GM21515 (cell line): ENCODE results near the gene GPR25.
"Not testable (repeated sequence)": the region's sequence is repeated elsewhere in the genome, so short reads cannot be mapped to it uniquely, and the experiment has no call there.

Source experiments
- ATAC-seq: cut with Tn5 transposase; IDR thresholded peaks from one replicate; pipeline ENCODE4 v1.9.1; 2021; ENCODE audit not compliant: unreplicated experiment

Gene GPR25

DNA sequence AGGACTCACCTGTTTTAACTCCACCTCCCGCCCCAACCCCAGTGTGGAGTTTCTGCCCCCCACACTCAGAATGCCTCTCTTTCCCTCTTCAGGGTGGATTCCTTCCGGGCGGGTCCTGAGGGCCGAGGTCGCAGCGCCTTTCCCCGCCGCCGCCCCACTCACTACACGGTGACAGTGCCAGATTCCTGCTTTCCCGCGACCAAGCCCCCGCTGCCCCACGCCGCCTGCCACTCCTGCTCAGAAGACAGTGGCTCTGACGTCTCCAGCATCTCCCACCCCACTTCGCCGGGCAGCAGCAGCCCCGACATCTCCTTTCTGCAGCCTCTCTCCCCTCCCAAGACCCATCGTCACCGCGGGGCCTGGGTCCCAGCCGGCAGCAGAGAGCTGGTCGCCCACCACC, 38.6 kb downstream of the GPR25 start:
- no peak for ATAC-seq

DNA sequence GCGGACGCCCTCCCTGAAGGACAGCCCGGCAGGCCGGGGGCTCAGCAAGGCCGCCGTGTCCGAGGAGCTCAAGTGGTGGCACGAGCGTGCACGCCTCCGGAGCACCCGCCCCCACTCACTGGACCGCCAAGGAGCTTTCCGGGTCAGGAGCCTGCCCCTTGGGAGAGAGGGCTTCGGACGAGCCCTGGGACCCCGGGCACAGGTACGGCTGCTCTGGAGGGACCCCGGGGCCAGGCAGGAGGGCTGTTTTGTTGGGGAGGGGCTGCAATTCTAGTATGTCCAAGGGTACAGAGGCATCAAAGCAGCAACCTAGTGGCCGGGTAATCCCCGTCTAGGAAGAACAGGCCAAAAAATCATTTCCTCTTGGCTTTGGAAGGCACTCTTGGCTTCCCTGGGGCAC, 39.2 kb downstream of the GPR25 start:
- not testable (repeated sequence) for ATAC-seq

DNA sequence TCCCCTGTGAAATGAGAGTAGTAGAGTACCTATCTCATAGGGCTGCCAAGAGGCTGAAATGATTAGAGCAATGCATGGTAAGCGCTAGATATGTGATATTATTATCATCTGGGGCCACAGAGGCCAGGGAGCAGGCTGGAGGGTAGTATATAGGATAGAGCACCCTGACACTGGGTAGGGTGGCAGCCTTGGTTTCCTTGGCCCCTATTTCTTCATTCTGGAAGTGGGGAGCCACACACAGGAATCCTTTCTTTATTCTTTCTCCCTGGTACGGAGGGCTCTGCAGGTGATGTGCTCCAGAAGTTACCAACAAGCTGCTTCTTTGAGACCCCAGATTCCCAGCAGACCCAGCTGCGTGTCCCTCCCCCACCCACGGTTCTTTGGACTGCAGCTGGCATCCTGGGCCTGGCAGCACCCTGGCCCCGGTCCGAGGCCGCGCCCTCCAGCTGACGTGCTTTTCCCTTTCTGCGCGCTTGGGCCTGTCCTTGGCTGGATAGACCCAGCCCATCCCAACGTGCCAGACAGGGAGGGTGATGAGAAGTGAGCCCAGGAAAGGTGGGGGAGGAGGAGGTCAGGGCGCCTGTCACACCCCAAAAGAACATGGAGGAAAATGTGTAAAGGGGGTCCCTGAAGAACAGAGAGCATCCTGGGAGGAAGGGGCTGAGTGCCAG, 40.1 kb downstream of the GPR25 start:
- no peak for ATAC-seq

DNA sequence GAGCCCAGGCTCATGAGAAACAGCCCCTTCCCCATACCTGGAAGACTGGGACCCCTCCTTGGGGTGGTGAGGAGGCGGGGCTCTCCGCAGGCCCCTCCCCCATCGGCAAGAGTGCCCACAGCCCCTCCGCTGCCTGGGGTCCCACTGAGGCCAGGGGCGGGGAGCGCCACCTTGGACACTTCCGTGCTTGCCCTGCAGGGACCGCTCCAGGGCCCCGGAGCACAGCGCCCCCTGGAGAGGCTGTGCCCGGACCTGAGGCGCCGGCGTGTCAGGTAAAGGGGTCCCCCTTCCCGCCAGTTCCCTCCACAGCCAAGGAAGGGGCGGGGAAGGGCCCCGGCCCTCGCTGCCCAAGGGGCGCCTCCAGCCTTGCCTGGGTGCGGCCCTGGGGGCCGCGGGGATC, 43.4 kb downstream of the GPR25 start:
- ATAC-seq, result no peak

DNA sequence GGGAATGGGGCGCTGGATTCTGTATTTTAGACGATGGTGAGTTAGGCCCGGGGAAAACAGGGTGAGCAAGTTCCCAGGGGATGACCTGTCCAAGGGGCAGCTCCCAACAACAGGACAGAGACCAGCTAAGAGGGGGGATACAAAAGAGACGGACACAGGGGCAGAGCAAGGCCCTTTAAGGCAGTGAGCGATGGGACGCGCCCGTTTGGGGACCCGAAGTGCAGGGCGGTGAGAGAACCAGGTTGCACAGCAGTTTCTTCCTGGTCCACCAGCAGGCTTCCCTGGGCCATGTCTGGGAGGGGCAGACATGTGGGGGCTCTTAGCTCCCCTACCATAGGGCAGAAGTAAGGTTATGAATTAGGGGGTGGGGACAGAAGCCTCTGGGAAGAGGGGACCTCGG, 43.9 kb downstream of the GPR25 start:
- ATAC-seq, result no peak

DNA sequence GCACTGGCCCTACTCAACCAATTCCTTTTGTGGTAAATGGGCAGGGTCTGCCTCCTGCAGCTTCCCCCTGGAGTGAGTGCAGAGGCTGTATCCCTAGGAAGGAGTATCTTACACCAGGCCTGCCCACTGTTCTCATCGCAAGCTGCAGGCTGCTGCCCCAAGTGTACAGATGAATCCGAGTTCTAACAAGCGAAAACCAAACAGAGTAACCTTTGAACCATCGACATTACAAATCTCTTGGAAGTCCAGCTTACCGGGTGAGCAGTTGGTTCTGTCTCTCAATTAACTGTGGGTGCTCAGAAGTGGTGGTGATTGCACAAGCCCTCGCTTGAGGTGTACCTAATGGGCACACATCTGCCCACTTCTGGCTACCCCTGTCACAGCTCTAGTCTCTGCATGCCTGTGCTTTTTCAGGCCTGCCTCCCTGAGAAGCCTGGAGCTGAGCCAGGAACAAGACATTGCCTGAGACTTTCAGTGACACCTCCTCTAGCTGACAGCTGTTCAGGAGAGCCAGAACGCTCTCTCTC, 44.6 kb downstream of the GPR25 start:
- no peak for ATAC-seq

DNA sequence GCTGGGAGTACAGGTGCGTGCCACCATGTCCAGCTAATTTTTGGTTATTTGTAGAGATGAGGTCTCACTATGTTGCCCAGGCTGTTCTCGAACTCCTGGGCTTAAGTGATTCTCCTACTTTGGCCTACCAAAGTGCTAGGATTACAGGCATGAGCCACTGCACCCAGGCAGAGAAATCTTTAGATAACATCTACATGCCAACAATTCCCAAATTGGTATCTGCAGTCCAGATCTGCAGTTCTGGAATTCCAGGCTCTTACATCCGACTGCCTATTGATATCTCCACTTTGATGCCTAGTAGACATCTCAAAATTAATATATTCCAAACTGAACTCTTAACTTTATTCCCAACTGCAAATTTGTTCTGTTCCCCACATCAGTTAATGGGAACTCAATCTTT, 45.2 kb downstream of the GPR25 start:
- ATAC-seq, result no peak

DNA sequence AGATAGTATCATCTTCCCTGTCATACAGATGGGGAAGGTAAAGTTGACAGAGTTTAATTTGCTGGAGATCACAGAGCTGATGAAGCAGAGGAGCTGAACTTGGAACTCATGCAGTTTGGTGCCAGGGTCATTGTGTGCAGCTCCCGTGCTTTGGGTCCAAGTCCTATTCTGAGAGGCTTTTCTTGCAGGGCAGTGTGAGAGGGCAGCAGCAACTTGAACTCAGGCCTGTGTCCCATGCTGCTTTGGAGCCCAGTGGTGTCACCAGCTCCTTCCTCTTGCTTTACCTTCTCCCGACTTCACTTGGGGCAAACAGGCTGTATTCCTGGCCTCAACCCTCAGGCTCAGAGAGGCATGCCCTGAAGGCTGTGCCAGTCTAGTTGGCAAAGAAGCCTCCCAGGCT, 46.6 kb downstream of the GPR25 start:
- no peak for ATAC-seq

DNA sequence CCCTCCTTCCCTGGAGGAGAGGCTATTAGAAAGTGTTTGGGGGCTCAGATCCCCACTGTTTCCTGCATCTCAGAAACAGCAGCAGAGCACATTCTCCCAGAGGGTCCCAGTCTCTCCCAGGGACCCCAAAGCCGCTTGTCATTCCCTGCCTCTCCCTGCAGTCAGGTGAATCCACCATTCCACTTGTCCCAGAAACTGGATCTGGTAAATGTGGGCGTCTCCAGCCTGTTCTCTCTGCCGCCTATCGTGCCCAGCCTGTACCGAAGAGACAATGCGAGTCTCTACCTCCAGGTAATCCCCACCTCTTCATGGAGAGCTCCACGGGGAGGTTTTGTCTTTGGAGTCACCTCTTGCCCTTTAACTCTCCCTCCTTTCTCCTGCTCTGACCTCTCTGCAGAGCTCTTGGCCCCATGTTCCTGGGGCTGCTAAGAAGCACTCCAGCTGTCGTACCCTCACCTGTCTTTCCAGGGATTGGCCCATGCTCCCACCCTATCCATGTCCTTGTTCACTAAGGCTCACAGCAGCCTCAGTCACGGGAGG, 48.9 kb downstream of the GPR25 start:
- no peak for ATAC-seq

DNA sequence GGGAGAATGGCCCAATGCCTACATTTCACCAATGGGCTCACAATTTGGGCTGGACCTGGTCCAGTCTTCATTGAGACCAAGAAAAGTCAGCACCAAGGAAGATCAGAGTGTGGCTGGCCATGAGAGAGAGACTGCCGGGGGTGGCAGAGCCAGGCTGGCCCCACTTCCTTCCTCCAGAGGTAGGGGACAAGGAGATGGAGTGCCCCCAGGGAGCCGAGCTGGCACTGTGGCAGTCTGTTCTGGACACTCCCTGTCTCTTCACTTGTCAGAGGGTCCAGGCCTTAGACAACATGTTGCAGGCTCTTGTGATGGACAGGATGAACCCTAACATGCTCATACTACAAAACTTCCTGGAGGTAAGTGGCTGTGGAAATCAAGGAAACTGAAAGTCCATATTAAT, 49.6 kb downstream of the GPR25 start:
- no peak for ATAC-seq

DNA sequence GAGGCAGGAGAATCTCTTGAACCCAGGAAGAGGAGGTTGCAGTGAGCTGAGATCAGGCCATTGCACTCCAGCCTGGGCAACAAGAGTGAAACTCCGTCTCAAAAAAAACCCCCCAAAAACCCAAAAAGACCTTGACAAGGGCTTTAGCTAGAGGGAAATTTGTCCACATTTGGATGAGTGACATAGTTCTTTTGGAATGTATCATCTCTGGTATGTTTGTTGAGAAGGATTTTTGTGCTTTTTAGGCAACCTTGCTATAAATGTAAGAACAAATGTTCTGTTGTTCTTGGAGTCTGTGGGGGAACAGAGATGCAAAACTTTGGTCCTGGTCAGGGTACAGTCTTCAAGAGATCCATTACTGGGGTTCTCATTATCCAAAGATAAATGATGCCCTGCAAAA, 50.8 kb downstream of the GPR25 start:
- no peak for ATAC-seq
